GM12864 (cell line): ENCODE data around the gene KCTD3.

Experiments used
- DNase-seq: peaks from one replicate; pipeline ENCODE4 v3.0.0-alpha.2; 2011; ENCODE audit warnings: low read depth
- H3K4me3 ChIP-seq: 2 replicates; pipeline ENCODE4 v1.5.1; 2011; ENCODE audit warnings: mild to moderate bottlenecking, low read depth, low read length, control low read depth
- TF ChIP-seq, protein P1 (sequence below): IDR thresholded peaks from 2 replicates; pipeline ENCODE4 v1.5.1; 2011; ENCODE audit warnings: low read depth, mild to moderate bottlenecking, moderate library complexity, low read length, control low read depth, inconsistent platforms; ENCODE audit errors: missing control alignments

KCTD3 gene

DNA sequence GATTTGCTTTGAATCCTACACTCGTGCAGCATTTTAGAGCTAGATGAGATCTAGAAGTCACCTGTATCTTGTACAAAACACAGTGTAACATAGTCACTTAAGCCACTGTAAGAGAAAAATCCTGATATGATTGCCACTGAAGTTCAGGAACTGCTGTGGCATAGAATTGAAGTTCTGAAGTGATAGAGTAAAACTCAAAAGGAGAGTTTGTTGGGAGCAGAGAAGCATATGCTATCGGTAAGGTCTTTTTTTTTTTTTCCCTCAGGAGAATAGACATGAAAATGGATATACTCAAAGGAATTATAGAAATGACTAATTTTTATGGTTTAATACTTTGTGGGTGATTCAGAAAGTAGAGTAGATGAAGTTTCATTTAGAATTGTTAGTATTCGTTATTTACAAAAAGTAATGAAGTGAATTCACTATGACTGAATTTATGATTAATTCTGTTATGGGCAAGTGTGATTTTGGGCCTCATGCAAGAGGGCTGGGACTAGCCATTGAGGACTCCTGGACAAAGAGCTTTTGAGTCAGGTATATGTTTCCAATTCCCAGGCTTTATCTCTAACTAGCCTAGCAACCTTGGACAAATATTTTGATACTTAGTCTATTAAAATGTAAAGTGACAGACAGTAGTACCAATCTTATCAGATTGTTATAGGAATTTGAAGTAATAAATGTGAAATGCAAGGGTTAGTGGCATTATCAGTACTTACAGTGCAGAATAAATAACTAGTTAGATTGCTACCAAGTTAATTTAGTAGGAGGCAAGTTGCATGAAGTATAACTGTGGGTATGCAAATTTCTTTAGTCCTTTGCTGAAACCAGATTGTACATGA lies 3.1 kb downstream of the KCTD3 start:
- TF ChIP-seq, protein P1, sequence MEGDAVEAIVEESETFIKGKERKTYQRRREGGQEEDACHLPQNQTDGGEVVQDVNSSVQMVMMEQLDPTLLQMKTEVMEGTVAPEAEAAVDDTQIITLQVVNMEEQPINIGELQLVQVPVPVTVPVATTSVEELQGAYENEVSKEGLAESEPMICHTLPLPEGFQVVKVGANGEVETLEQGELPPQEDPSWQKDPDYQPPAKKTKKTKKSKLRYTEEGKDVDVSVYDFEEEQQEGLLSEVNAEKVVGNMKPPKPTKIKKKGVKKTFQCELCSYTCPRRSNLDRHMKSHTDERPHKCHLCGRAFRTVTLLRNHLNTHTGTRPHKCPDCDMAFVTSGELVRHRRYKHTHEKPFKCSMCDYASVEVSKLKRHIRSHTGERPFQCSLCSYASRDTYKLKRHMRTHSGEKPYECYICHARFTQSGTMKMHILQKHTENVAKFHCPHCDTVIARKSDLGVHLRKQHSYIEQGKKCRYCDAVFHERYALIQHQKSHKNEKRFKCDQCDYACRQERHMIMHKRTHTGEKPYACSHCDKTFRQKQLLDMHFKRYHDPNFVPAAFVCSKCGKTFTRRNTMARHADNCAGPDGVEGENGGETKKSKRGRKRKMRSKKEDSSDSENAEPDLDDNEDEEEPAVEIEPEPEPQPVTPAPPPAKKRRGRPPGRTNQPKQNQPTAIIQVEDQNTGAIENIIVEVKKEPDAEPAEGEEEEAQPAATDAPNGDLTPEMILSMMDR = no peak
- peak overlapping the region; percentile 21; the same call in 1 of the 2 replicates for H3K4me3 ChIP-seq
- no peak for DNase-seq

DNA sequence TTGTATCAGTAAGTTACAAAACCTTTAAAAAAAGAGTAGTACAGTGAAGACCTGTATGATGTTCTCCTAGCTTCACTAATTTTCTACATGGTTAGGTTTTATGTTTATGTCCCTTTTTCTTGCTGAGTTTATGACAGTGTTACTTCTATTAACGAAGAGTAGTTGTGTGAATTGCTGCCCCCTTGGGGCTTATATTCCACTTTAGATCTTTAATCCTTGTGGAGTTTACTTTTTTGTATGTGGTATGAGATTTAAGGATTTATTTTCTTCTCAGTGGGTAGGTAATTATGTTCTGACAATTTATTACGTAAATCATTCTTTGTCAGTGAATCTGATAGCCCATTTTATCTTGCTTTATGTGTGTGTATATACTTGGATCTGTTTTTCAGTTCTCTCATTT lies 14.8 kb downstream of the KCTD3 start:
- no peak for DNase-seq
- no peak overlapping the region for H3K4me3 ChIP-seq
- TF ChIP-seq, protein P1 = no peak

DNA sequence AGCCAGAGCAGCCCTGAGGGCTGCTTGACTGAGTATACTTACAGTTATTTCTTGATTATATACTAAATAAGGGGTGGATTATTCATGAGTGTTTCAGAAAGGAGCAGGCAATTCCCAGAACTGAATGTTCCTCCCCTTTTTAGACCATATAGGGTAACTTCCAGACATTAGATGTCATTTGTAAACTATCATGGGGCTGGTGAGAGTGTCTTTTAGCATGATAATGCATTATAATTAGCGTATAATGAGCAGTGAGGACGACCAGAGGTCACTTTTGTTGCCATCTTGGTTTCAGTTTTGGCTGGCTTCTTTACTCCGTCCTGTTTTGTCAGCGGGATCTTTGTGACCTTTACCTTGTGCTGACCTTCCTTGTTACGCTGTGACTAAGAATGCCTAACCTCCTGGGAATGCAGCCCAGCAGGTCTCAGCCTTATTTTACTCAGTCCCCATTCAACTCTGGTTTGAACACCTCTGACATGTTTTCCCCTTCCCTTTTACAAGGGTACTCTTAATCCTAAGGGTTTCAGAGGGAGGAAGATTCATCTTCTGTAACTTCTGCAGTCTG lies 16.2 kb downstream of the KCTD3 start:
- no peak overlapping the region for H3K4me3 ChIP-seq
- TF ChIP-seq, protein P1 = no peak
- no peak for DNase-seq

DNA sequence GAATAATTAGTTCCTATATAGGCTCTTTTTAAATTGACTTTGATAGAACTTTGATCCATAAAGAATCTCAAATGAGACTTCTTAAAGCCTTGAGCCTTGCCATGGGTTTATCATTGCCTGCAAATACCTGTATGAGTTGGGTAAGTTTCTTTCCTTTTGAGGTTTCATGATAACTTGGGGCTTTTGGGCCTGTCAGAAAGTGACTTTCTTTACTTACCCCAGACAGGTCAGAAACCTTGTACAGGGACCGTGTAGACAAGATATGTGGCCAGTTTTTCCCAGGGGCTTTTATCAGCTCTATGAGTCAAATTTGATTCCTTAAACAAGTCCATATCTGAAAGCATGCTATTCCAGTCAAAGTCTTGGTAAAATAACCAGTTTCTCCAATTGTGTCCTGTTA lies 17.3 kb downstream of the KCTD3 start:
- TF ChIP-seq, protein P1 = no peak
- DNase-seq = no peak
- no peak overlapping the region for H3K4me3 ChIP-seq

DNA sequence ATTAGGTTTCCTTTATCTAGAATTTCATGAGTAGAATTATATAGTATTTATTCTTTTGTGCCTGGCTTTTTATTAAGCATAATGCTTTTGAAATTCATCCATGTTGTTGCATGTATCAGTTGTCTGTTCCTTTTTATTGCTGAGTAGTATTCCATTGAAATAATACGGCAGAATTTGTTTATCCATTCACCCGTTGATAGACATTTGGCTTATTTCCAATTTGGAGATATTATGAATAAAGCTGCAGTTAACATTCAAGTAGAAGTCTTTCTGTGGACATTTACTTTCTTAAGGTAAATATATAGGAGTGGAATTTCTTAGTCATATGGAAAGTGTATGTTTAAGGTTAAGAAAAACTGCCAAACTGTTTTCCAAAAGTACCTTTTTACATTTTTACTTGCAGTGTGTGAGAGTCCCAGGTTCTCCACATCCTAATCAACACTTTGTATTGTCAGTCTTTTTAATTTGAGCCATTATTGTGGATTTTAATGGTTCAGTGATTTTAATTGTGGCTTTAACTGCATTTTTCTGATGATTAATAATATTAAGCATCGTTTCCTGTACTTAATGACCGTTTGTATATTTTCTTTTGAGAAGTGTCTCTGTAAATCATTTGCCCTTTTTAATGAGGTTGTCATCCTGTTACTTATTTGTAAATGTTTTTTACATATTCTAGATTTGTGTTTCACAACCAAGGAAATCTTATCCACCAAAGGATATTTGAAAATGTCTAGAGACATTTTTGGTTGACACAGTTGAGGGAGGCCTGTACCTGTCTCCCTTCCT lies 22.7 kb downstream of the KCTD3 start:
- no peak for DNase-seq
- TF ChIP-seq, protein P1 = no peak
- H3K4me3 ChIP-seq = no peak overlapping the region

DNA sequence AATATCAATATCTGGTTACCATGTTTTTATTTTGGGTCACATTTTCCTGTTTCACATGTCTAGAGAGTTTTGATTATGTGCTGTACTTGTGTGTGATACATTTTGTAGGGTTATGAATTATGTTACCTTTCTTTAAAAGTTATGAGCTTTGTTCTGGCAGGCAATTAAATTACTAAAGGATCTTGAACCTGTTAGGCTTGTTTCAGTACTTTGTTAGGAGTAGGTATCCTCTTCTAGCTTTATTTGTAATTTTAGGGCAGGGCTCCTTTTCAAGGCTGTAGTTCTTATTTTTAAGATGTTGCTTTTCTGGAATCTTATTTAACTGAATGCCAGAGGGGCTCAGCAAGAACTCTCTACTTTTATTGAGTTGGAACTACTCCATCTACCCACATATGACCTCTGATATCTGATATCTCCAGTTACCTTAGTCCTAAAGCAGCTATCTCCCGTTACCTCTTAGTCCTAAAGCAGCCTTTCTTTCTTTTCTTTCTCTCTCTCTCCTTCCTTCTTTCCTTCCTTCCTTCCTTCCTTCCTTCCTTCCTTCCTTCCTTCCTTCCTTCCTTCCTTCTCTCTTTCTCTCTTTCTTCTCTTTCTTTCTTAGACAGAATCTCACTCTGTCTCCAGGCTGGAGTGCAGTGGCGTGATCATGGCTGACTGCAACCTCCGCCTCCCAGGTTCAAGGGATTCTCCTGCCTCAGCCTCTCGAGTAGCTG lies 23.8 kb downstream of the KCTD3 start:
- DNase-seq = no peak
- TF ChIP-seq, protein P1 = no peak

More for the DNA sequence above, 23.8 kb downstream of the KCTD3 start:
- no peak overlapping the region for H3K4me3 ChIP-seq
